Fibroblast of the conjunctiva (primary cell): ENCODE measurements around the gene ELAVL1.
"Not testable (repeated sequence)": the region's sequence is repeated elsewhere in the genome, so short reads cannot be mapped to it uniquely, and the experiment has no call there.

Source experiments
- DNase-seq: peaks from one replicate; pipeline ENCODE4 v3.0.0-alpha.2; 2010; ENCODE audit warnings: low read depth

Gene ELAVL1

DNA sequence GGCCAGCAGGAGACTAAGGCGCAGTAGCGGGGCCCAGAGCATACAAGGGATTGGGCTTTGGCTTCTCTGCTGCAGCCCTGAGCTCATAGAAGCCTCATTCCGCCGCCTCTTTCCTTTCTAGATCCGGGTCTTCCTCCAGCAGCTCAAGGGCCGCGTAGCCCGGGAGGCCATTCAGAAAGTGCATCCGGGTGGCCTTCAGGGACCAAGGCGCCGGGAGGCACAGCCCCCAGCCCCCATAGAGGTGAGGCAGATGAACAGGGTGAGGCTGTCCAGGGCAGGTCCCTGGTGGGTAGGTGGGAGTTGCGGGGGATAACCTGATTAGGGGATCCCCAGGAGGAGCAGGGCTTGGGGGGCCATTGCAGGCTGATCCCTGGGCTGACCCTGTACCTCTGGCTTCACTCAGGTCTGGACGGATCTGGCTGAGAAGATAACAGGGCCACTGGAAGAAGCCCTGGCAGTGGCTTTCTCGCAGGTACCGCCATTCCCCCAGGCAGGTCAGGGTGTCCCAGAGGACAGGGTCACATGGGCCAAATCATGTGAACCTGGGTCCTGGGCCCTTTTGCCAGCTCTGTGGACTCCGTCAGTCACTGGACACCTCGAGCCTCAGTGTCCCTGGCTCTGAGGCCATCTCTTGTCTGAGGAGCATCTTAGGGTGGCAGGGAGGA is 84.0 kb downstream of the ELAVL1 start:
- no peak for DNase-seq

DNA sequence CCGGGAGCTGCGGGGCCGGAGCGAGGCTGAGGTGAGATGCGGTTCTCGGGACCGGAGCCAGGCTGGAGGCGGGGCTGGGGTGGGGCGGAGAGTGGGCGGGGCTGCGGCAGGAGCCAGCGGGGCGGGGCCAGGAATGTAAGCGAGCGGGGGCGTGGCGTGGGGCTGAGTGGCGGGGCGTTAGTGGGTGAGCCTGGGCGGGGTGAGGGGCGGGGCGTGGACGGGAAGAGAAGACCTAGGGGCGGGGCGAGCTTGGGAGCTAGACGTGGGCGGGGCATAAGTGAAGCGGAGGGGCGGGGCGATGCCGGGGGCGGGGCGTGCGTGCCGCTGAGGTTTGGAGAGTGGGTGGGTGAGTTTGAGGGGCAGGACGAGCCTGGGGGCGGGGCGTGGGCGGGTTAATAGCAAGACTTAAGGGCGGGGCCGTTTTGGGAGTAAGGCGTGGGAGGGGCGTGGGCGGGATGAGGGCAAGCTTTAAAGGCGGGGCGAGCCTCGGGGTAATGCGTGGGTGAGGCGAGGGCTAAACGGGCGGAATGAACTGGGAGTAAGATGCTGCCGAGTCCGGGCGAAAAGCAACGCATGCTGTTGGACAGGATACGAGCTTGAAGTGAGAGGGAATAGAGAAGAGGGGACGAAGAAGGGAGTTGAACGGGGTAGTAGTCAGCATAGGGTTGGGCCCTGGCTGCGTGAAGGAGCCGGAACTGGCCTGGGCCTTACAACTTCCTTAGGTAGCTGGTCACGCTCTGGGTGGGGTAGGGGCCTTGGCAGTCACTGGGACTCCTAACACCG is 84.7 kb downstream of the ELAVL1 start:
- peak; percentile 97 for DNase-seq

DNA sequence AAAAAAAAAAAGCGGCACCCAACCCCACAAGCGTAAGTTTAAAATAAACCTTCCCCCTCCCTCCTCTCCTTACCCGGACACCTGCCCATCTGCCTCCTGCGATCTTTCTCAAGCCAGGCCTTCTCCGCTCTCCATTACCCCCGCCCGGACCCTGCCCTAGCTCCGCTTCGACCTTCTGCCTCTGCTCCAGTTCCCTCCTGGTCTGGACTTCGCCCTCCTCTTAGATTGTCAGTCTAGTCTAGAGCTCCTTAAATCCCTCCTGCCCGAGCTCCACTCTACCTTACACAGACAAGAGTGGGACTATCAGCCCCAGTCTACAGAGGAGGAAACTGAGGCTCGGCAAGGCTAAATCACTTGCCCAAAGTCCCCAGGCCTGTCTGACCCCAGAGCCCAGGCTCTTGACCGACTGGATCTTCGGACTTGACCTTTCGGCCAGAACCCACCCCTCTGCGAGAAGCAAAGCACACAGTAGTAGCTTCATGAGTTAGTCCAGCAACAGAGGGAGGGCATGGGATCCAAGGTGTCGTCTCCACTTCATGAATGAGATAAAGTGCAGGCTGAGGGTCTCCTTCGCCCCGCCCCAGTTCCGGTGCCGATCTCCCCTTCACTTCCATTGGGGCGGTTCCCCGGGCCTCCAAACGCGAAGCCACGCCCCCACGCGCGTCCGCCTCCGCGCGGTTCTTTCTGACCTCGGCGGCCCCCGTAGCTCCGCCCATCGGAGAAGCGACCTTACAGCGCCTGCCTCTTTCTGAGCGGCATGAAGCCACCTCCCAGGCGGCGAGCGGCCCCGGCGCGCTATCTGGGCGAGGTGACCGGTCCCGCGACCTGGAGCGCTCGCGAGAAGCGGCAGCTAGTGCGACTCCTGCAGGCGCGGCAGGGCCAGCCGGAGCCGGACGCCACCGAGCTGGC is 85.6 kb downstream of the ELAVL1 start, which contains the start of gene SNAPC2:
SNAPC2 (plus strand) TSS at position 729 of the 909 bp plus-strand sequence; CDS start at position 758, 29 bp downstream.
- peak; percentile 90 for DNase-seq

DNA sequence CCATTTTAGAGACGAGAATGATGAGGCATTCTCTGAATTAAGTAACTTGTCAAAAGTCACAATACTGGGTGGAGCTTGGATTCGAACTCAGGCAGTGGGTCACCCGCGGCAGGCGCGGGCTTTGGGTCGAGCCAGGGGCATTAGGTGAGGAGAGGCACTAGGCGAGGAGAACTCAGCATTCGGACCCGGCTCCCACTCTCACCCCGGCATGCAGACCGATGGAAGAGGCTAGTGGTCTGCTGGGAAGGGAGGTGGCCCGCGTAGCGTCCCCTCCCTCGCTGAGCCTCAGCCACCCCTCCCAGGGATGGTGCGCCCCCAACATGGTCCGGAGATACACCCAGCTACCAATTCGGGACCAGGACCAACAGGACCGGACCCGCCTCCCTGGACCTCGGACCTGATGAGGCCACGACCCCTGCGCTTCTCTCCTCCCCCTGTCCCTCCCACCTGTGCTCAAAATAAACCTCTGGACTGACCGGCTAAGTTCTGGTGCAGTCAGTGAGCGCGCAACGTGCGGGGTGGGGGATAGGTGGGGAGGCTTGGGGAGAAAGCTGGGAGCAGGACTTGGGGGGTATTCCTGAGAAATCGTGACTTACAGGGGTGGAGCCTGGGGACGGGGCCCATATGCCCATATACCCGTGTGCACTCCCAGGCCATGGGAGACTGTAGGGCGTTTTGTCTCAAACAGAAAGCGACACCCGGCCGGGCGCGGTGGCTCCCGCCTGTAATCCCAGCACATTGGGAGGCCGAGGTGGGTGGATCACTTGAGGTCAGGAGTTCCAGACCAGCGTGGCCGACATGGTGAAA is 86.6 kb downstream of the ELAVL1 start:
- no peak for DNase-seq

DNA sequence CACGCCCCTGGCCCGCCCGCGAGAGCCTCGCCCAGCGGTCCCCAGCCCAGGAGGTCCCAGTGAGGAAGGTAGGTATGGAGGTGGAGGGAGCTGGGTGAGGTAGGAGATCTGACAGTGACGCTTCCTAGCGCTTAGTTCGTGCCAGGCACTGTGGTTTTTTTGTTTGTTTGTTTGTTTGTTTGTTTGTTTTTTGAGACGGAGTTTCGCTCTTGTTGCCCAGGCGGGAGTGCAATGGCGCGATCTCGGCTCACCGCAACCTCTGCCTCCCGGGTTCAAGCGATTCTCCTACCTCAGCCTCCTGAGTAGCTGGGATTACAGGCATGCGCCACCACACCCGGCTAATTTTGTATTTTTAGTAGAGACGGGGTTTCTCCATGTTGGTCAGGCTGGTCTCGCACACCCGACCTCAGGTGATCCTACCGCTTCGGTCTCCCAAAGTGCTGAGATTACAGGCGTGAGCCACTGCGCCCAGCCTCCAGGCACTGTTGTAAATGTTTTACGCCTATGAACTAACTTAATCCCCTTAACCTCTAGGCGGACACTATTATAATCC is 87.3 kb downstream of the ELAVL1 start:
- DNase-seq = not testable (repeated sequence)

DNA sequence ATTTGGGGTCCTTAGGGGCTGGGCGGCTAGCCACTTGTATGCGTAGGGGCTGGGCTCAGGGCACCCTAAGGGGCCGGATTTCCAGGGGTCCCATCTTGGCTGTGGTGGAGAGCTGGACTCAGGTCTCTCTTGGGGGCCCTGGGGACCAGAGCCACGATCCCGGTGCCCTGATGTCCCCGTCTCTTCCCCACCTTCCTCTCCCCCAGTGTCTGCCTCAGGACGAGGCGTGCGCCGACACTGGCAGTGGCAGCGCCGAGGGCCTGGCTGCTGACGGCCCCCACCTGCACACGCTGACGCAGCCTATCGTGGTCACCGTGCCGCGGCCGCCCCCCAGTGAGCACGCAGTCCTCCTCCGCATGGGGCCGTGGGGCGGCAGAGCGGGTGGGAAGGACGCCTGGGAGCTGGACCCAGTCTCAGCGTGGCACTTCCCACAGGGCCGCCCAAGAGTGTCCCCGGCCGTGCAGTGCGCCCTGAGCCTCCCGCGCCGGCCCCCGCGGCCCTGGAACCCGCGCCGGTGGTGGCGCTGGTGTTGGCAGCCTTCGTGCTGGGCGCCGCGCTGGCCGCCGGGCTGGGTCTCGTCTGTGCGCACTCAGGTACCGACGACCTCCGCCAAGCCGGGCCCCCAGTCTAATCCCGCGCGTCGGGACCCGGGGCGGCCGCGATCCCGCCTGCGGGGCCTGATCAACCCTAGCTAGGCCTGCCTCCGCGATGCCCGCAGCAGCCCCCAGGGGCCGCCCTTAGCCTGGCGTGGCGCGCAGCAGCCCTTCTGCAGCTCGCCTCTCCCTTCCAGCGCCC is 88.0 kb downstream of the ELAVL1 start:
- no peak for DNase-seq

DNA sequence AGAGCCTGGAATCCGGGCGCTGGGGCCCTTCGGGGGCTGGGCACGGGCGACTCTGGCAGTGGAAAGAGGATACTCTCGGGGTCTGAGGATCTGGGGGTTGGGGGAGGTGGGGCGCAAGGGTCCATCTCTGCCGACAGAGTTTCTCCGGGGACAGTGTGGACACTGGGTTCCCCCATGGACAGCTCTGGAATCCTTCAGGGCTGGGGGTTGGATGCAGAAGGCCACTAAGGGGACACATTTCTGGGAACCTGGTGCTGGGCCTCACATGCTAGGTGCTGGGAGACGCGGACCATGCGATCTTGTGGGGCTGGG is 88.5 kb downstream of the ELAVL1 start:
- no peak for DNase-seq

DNA sequence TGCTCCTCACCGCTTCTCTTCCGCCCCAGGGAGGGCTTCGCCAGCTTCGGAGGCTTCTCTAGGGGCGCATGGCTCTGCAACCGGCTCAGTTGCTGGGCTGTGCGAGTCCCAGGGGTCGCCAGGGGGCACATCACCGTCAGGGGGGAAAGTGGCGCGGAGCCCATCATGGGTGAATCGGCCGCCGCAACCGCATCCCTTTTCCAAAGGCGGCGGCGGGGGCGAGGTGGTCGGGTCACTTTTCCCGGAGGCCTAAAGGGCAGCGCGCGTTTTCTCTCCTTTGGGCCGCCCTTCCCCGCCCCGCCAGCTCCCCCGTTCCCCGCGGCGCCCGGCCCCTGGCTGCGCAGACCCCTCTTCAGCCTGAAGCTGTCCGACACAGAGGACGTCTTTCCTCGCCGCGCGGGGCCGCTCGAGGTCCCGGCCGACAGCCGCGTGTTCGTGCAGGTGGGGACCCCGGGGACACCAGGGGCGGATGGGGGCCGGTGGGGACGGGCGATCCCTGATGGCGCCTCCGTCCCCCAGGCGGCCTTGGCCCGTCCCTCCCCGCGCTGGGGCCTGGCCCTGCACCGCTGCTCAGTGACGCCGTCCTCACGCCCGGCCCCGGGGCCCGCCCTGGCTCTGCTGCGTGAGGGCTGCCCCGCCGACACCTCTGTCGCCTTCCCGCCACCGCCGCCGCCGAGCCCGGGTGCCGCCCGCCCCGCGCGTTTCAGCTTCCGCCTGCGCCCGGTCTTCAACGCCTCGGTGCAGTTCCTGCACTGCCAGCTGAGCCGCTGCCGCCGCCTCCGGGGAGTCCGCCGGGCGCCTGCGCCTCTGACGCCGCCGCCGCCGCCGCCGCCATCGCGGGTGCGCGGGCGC is 89.1 kb downstream of the ELAVL1 start:
- DNase-seq = no peak

DNA sequence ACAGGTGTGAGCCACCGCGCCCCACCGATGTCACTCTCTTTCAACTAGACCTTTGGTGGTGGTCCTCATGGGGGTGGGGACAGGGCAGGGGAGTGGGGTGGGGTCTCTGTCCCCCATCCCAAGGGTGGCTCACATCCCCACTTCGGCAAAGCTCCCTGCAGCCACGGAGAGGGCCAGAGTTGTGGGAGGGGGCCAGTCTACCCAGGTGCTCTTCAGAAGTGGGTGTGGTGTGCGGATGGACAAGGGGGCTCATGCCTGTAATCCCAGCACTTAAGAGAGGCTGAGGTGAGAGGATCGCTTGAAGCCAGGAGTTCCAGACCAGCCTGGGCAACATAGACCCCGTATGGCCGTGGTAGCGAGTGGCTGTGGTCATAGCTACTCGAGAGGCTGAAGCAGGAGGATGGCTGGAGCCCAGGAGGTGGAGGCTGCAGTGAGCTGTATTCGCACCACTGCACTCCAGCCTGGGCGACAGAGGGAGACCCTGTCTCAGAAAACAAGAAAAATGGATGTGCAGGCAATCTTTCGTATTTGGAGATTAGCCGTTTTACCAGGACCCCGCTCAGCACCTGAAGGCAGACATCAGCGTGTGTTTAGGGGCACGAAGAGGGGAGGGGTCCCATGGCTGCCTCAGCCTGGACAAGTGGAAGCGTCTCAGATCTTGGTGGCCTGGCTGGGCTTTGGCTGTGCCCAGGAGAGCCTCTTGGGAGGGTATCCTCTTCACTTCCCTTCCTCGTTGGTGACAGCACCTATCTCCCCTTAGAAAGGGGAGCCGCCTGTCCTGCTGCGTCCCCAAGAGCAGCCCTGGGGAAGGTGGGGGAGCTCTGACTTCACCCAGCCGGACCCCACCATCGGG is 90.0 kb downstream of the ELAVL1 start:
- DNase-seq = no peak

DNA sequence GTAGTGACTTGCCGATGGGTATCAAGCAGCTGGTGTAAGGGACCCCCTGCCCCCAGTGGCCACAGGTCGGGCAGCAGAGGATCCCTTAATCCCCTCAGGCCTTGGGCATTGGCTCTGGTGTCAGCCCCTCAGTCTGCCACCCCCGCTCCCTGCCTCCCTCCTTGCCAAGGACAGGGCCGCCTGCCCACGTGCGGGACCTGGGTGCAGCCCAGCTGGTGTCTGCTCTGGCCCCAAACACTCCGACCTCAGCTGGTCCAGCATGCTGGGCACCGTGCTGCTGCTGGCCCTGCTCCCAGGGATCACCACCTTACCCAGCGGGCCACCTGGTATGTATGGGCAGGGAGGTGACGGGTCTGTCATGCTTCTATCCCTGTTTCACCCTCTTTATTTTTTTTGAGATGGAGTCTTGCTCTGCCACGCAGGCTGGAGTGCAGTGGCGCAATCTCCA is 90.8 kb downstream of the ELAVL1 start, which contains the start of gene TGFBR3L:
TGFBR3L (plus strand) TSS at position 233 of the 448 bp plus-strand sequence.
- DNase-seq = no peak

DNA sequence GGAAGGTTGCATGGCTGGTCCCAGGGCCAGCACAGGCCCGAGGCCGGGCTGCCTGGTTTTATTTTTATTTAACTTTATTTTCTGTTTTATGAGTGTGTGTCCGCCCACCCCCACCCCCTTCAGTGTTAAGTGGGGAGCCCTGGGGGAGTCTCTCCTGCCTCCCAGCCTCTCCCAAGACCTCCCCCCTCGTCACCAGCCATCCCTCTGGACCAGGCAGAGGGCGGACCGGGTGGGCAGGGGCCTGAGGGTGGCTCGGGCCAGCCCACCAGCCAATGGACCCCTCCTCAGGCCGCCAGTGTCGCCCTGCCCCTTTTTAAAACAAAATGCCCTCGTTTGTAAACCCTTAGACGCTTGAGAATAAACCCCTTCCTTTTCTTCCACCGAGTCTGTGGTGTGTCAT is 91.3 kb downstream of the ELAVL1 start:
- no peak for DNase-seq

DNA sequence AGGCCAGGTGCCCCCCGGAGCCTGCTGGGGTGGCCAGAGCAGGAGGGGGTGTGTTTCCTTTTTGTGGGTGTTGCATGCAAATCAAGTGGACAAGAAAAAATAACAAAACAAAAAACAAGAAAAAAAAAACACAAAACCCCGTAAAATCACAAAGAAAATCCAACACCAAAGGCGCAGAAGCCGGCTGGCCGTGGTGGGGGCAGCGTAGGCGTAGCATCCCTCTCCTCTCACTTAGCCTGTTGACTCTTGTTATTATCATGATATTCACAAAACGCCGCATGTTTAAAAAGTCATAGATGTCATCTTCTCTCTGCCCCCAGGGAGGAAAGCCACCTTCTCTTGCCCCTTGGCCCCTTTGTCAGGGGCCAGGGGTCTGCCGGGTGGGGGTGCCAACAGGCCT is 91.8 kb downstream of the ELAVL1 start:
- no peak for DNase-seq

DNA sequence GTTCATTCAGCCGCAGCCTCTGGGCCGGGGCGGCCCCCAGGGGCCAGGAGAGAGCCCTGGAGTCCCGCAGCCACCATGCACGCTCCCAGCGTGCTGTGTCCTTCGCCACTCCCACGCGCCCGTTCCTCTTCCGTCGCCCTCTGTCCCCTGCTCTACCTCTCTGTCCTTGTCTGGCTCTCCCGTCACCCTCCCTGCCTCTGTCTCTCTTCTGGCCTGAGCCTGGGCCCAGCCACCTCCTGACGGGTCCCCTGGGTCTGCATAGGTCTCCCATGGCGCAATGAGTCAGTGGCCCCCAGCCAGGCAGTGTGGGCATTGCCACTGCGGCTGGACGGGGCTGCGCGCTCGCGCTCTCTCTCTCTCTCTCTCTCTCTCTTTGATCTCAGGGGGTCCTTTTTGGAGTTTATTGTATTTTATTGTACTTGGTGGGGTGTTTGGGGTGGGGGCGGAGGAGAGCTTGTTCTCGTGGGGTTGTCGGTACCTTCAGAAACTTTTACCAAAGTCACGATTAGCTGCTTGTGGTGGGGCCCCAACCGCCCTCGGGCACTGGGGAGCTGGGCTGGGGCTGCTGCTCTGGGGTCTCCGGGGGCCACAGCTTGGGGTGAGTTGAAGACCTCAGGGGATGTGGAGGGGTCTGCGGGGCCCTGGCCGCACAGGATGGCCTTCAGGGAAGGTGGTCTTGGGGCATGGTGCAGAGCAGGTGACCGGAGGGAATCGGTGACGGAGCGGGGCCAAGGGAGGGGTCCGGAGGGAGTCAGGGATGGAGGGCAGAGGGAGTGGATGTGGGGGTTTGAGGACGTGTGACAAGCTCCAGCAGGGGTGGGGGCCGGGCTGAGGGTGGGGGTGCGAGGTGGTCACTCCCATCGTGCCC is 92.5 kb downstream of the ELAVL1 start:
- DNase-seq = no peak

DNA sequence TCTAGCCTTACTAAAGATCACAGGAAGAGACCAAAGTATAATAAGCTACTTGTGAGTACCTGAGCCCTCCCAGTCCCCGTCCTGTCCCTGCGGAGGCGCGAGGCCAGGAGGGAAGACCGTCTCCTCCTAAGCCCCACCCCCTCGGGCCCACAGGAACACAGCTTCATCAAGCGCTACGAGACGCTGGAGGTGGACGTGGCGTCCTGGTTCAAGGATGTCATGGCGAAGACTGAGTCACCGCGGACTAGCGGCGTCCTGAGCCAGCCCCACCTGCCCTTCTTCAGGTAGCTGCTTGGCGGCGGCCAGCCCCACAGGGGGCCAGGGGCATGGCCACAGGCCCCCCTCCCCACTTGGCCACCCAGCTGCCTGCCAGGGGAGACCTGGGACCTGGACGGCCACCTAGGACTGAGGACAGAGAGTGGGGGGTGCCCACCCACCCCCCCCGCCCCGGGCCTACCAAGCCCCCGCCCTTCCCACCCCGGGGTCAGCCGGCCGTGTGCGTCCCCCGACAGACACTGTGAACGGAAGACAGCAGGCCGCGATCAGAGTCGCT is 93.2 kb downstream of the ELAVL1 start:
- DNase-seq = no peak

DNA sequence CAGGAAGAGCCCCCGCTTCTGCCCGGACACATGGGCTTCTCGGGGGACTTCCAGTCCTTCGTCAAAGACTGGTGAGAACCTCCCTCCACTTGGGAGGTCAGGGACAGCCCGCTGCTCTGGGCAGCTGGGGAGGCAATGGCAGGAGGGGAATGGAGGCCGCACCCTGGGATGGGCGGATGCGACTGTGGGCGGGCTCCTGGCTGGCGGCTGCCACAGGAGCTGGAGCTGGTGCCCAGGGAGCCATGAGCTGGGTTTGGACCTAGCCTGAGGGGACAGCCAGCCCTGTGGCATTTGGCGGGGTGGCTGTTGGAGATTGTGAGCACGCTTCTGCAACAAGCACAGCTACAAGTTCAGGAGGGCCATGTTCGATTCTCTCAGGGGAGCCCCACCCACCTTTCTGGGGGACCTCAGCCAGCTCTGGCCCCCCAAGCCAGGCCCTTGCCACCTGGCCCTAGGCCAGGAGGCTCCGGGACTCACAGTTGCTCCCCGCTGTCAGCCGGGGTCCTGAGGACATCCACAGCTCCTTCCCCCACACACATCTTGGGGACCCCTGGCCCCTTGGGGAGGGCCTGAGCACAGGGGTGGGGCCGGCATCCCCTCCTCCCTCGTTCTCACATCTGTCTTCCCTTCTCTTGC is 93.8 kb downstream of the ELAVL1 start:
- DNase-seq = no peak

DNA sequence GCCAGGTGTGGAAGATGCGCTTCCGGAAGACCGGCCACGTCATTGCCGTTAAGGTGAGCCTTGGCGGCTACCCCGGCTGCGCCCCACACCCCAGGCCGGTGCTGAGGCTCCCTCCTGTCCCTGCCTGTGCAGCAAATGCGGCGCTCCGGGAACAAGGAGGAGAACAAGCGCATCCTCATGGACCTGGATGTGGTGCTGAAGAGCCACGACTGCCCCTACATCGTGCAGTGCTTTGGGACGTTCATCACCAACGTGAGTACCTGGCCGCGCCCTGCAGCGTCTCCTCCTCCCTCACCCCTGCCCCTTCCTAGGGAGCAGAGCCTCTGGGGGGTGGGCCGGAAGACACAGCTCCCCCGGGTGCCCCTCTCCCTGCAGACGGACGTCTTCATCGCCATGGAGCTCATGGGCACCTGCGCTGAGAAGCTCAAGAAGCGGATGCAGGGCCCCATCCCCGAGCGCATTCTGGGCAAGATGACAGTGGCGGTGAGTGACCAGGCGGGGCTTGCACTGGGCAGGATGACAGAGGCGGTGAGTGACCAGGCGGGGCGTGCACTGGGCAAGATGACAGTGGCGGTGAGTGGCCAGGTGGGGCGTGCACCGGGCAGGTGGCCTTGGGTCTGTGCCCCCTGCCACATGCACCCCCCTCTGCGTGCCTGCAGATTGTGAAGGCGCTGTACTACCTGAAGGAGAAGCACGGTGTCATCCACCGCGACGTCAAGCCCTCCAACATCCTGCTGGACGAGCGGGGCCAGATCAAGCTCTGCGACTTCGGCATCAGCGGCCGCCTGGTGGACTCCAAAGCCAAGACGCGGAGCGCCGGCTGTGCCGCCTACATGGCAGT is 94.9 kb downstream of the ELAVL1 start:
- DNase-seq = no peak
